DOHH2 (cell line): Measurements from ENCODE around the gene PEX10.

Experiments
- H3F3A ChIP-seq: fragments of 200-600 bp; sonication (generic), shearing (Covaris generic); 2 replicates; pipeline ENCODE4 v1.6.0; 2016; ENCODE audit warnings: antibody characterized with exemption, mild to moderate bottlenecking; ENCODE audit not compliant: control insufficient read depth, insufficient read depth
- H3K27ac ChIP-seq: fragments of 200-600 bp; sonication (generic); 2 replicates; pipeline ENCODE4 v1.5.1; 2014; ENCODE audit warnings: low read depth, mild to moderate bottlenecking, low read length, moderate library complexity
- H3K27me3 ChIP-seq: fragments of 200-600 bp; sonication (generic); 2 replicates; pipeline ENCODE4 v1.6.1; 2014; ENCODE audit warnings: mild to moderate bottlenecking, low read length, mixed read lengths; ENCODE audit not compliant: control insufficient read depth
- H3K36me3 ChIP-seq: fragments of 200-600 bp; sonication (generic); 2 replicates; pipeline ENCODE4 v1.6.1; 2014; ENCODE audit warnings: mild to moderate bottlenecking, low read length, moderate library complexity, mixed read lengths; ENCODE audit not compliant: control insufficient read depth
- H3K4me1 ChIP-seq: fragments of 200-600 bp; sonication (generic); 2 replicates; pipeline ENCODE4 v1.6.1; 2014; ENCODE audit warnings: mild to moderate bottlenecking, low read length, mixed read lengths; ENCODE audit not compliant: control insufficient read depth
- H3K4me2 ChIP-seq: fragments of 200-600 bp; sonication (generic); 2 replicates; pipeline ENCODE4 v1.6.0; 2014; ENCODE audit warnings: mild to moderate bottlenecking, low read length, moderate library complexity
- H3K4me3 ChIP-seq: fragments of 200-600 bp; sonication (generic); 2 replicates; pipeline ENCODE4 v1.5.1; 2014; ENCODE audit warnings: mild to moderate bottlenecking, low read length, mixed read lengths
- H3K79me2 ChIP-seq: fragments of 200-600 bp; sonication (generic); 2 replicates; pipeline ENCODE4 v1.6.1; 2014; ENCODE audit warnings: mild to moderate bottlenecking, low read length, mixed read lengths; ENCODE audit not compliant: control insufficient read depth
- H3K9me2 ChIP-seq: fragments of 200-600 bp; sonication (generic); replicated peaks from 2 replicates; pipeline ENCODE4 v1.6.1; 2014; ENCODE audit warnings: mild to moderate bottlenecking, low read length, mixed read lengths; ENCODE audit not compliant: control insufficient read depth
- H3K9me3 ChIP-seq: fragments of 200-600 bp; sonication (generic); 2 replicates; pipeline ENCODE4 v1.6.1; 2014; ENCODE audit warnings: antibody characterized with exemption, low read length, mixed read lengths; ENCODE audit not compliant: control insufficient read depth, insufficient read depth
- H4K20me1 ChIP-seq: fragments of 200-600 bp; sonication (generic); 2 replicates; pipeline ENCODE4 v1.6.0; 2014; ENCODE audit warnings: low read depth, mild to moderate bottlenecking, antibody characterized with exemption, low read length, moderate library complexity; ENCODE audit not compliant: control insufficient read depth, insufficient read depth
- EZH2phosphoT487 ChIP-seq: fragments of 200-600 bp; sonication (generic); IDR thresholded peaks from 2 replicates; pipeline ENCODE4 v1.6.1; 2017; ENCODE audit warnings: borderline replicate concordance, mild to moderate bottlenecking, antibody characterized with exemption, low read length, moderate library complexity, mixed read lengths
- TF ChIP-seq, protein P1 (sequence below): fragments of 200-600 bp; sonication (generic); IDR thresholded peaks from one replicate; pipeline ENCODE4 v1.5.1; 2014; ENCODE audit warnings: antibody characterized with exemption, mild to moderate bottlenecking, low read depth, low read length; ENCODE audit not compliant: poor library complexity, severe bottlenecking

The PEX10 gene

GRCh38 chr1:2435746-2436355, 23.5 kb upstream of the PEX10 start:
- no peaks in the 10 kb centered on the region for H4K20me1 ChIP-seq
- H3K27me3 ChIP-seq: no peaks in the 10 kb centered on the region
- no peak for TF ChIP-seq EZH2phosphoT487
- TF ChIP-seq, protein P1, sequence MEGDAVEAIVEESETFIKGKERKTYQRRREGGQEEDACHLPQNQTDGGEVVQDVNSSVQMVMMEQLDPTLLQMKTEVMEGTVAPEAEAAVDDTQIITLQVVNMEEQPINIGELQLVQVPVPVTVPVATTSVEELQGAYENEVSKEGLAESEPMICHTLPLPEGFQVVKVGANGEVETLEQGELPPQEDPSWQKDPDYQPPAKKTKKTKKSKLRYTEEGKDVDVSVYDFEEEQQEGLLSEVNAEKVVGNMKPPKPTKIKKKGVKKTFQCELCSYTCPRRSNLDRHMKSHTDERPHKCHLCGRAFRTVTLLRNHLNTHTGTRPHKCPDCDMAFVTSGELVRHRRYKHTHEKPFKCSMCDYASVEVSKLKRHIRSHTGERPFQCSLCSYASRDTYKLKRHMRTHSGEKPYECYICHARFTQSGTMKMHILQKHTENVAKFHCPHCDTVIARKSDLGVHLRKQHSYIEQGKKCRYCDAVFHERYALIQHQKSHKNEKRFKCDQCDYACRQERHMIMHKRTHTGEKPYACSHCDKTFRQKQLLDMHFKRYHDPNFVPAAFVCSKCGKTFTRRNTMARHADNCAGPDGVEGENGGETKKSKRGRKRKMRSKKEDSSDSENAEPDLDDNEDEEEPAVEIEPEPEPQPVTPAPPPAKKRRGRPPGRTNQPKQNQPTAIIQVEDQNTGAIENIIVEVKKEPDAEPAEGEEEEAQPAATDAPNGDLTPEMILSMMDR: no peak

GRCh38 chr1:2435091-2435490, 22.7 kb upstream of the PEX10 start:
- TF ChIP-seq, protein P1: no peak
- no peak for TF ChIP-seq EZH2phosphoT487
- Histone ChIP-seq H3K27ac (no peak overlapping the region), H3K79me2 (no peaks in the 10 kb centered on the region), H3K36me3 (no peaks in the 10 kb centered on the region), H3K4me1 (no peaks in the 10 kb centered on the region), H3F3A (no peaks in the 10 kb centered on the region), H3K9me2 (no peaks in the 10 kb centered on the region), H3K9me3 (peaks cover 3% of the 10 kb centered on the region; the same call in 1 of the 2 replicates), H3K4me3 (no peak overlapping the region), H4K20me1 (no peaks in the 10 kb centered on the region), H3K27me3 (no peaks in the 10 kb centered on the region), H3K4me2 (no peak overlapping the region)

More at GRCh38 chr1:2435746-2436355, 23.5 kb upstream of the PEX10 start:
- Histone ChIP-seq H3K9me3 (no peaks in the 10 kb centered on the region), H3K36me3 (no peaks in the 10 kb centered on the region), H3K4me1 (no peaks in the 10 kb centered on the region), H3F3A (no peaks in the 10 kb centered on the region), H3K79me2 (no peaks in the 10 kb centered on the region), H3K4me2 (no peak overlapping the region), H3K4me3 (no peak overlapping the region), H3K9me2 (no peaks in the 10 kb centered on the region), H3K27ac (no peak overlapping the region)

- Histone ChIP-seq H3K4me3 (no peak overlapping the region), H3K9me2 (no peaks in the 10 kb centered on the region), H4K20me1 (no peaks in the 10 kb centered on the region), H3F3A (no peaks in the 10 kb centered on the region), H3K9me3 (peaks cover 13% of the 10 kb centered on the region; the same call in 1 of the 2 replicates), H3K36me3 (no peaks in the 10 kb centered on the region), H3K4me1 (no peaks in the 10 kb centered on the region), H3K4me2 (no peak overlapping the region), H3K79me2 (no peaks in the 10 kb centered on the region), H3K27ac (no peak overlapping the region), H3K27me3 (no peaks in the 10 kb centered on the region)
- TF ChIP-seq, protein P1: no peak
- TF ChIP-seq EZH2phosphoT487: no peak
These were observed 21.7 kb upstream of the PEX10 start for GRCh38 chr1:2433936-2434655.
